Measurements from ENCODE around the gene USP2.

USP2 gene

GRCh38 chr11:119381181-119381988, at the start of gene USP2:
USP2 (minus strand) TSS chr11:119381690; CDS start chr11:119373480, 8,210 bp downstream.
- peak; percentile 96 to 99 for DNase-seq

- DNase-seq, result no peak
These were observed 45.8 kb upstream of the USP2 start for GRCh38 chr11:119427279-119427678.

GRCh38 chr11:119426142-119426541, 44.7 kb upstream of the USP2 start:
- no peak for DNase-seq

- DNase-seq, result no peak
These were observed 43.3 kb upstream of the USP2 start for GRCh38 chr11:119424775-119425174.

GRCh38 chr11:119424276-119424675, 42.8 kb upstream of the USP2 start:
- no peak for DNase-seq

GRCh38 chr11:119423509-119424254, 42.2 kb upstream of the USP2 start:
- DNase-seq, result no peak

- DNase-seq, result no peak
These were observed 41.5 kb upstream of the USP2 start, which contains the start of gene THY1 for GRCh38 chr11:119422809-119423508. THY1 (minus strand) TSS chr11:119423172; CDS start chr11:119420905, 2,267 bp downstream.

GRCh38 chr11:119421941-119422808, 40.7 kb upstream of the USP2 start:
- no peak for DNase-seq

GRCh38 chr11:119421351-119421750, 39.9 kb upstream of the USP2 start:
- no peak for DNase-seq

- no peak for DNase-seq
These were observed 39.1 kb upstream of the USP2 start for GRCh38 chr11:119420631-119421030.

GRCh38 chr11:119419834-119420492, 38.5 kb upstream of the USP2 start:
- DNase-seq, result no peak

- no peak for DNase-seq
These were observed 37.8 kb upstream of the USP2 start for GRCh38 chr11:119419246-119419645.

GRCh38 chr11:119418759-119419158, 37.3 kb upstream of the USP2 start:
- DNase-seq, result no peak

GRCh38 chr11:119417726-119418540, 36.4 kb upstream of the USP2 start:
- DNase-seq, result no peak

- DNase-seq, result no peak
These were observed 35.4 kb upstream of the USP2 start for GRCh38 chr11:119416606-119417580.

GRCh38 chr11:119415966-119416365, 34.5 kb upstream of the USP2 start:
- DNase-seq, result no peak

GRCh38 chr11:119415517-119415916, 34.0 kb upstream of the USP2 start:
- DNase-seq, result no peak

GRCh38 chr11:119414734-119415133, 33.2 kb upstream of the USP2 start:
- no peak for DNase-seq

GRCh38 chr11:119414321-119414720, 32.8 kb upstream of the USP2 start:
- no peak for DNase-seq

GRCh38 chr11:119412072-119412471, 30.6 kb upstream of the USP2 start:
- DNase-seq, result no peak
